ENCODE measurements around the gene SCD5.

Gene SCD5

DNA sequence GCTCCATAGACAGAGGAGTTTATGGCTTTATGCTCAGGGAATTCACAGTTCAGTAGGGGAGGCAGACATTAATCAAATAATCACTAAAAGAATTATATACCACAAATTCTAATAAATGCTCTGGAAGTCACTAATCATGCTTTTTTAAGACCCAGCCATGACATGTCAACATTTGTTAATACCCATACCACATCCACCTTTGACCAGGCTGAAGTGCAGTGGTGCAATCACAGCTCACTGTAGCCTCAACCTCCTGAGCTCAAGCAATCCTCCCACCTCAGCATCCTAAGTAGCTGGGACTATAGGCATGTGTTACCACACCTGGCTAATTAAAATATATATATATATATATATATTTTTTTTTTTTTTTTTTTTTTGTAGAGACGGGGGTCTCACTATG is 12.8 kb upstream of the SCD5 start (continued):
- TF ChIP-seq, protein P1, sequence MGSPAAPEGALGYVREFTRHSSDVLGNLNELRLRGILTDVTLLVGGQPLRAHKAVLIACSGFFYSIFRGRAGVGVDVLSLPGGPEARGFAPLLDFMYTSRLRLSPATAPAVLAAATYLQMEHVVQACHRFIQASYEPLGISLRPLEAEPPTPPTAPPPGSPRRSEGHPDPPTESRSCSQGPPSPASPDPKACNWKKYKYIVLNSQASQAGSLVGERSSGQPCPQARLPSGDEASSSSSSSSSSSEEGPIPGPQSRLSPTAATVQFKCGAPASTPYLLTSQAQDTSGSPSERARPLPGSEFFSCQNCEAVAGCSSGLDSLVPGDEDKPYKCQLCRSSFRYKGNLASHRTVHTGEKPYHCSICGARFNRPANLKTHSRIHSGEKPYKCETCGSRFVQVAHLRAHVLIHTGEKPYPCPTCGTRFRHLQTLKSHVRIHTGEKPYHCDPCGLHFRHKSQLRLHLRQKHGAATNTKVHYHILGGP (tag by site-specific recombination; IDR thresholded peaks at IDR 0.05): no peak
- TF ChIP-seq ZNF571 (tag by site-specific recombination; IDR thresholded peaks at IDR 0.05) (no peak), ZNF416 (tag by site-specific recombination; IDR thresholded peaks at IDR 0.05) (no peak), ZNF791 (tag by site-specific recombination; IDR thresholded peaks at IDR 0.05) (no peak), ZSCAN16 (tag by site-specific recombination; IDR thresholded peaks at IDR 0.05) (no peak)

GRCh38 chr4:82810176-82810575 is 11.6 kb upstream of the SCD5 start:
- ChIA-PET CTCF (interaction anchor here (1.3 kb wide), 1 partner anchor 71 kb away, joined by 3 read pairs; no protein-coding TSS in a partner anchor), POLR2A (no interaction called here)
- TF ChIP-seq ZNF16 (tag by site-specific recombination; IDR thresholded peaks at IDR 0.05; ENCODE audit: low read depth) (no peak), ZFP41 (tag by site-specific recombination; IDR thresholded peaks at IDR 0.05; ENCODE audit: borderline replicate concordance) (no peak), SP7 (tag by site-specific recombination; IDR thresholded peaks at IDR 0.05) (no peak), GLI2 (tag by site-specific recombination; IDR thresholded peaks at IDR 0.05; ENCODE audit: borderline replicate concordance, low read depth) (no peak), ZNF548 (tag by site-specific recombination; IDR thresholded peaks at IDR 0.05) (no peak), KLF8 (tag by site-specific recombination; IDR thresholded peaks at IDR 0.05) (no peak), ZNF768 (tag by site-specific recombination; IDR thresholded peaks at IDR 0.05) (no peak), ZNF530 (tag by site-specific recombination; IDR thresholded peaks at IDR 0.05; ENCODE audit: low read depth) (no peak)

GRCh38 chr4:82809619-82810018 is 11.0 kb upstream of the SCD5 start:
- ChIA-PET CTCF (no interaction called here), POLR2A (no interaction called here)
- Histone ChIP-seq H3K27ac (ENCODE audit: extremely low read depth, low read depth, low read length) (no peak overlapping the region), H3K4me1 (ENCODE audit: control insufficient read depth, insufficient read depth, low read length) (no peaks in the 10 kb centered on the region), H3K36me3 (ENCODE audit: control insufficient read depth in 2 of 2, insufficient read depth in 1 of 2, low read length in 2 of 2) (no peaks in the 10 kb centered on the region), H3K9me3 (ENCODE audit: control insufficient read depth, insufficient read depth, low read depth, low read length) (no peaks in the 10 kb centered on the region), H3K4me3 (ENCODE audit: low read depth, low read length) (no peak overlapping the region)
- TF ChIP-seq ZNF140 (tag by site-specific recombination; IDR thresholded peaks at IDR 0.05) (no peak), ZNF426 (tag by site-specific recombination; IDR thresholded peaks at IDR 0.05) (no peak), ZNF639 (tag by site-specific recombination; IDR thresholded peaks at IDR 0.05) (no peak), ZNF266 (tag by site-specific recombination; IDR thresholded peaks at IDR 0.05; ENCODE audit: low read depth) (no peak), ZNF311 (tag by site-specific recombination; IDR thresholded peaks at IDR 0.05; ENCODE audit: borderline replicate concordance) (no peak), ZNF133 (tag by site-specific recombination; IDR thresholded peaks at IDR 0.05) (no peak), ATF2 (tag by site-specific recombination; IDR thresholded peaks at IDR 0.05; ENCODE audit: low read depth) (no peak), ZFHX2 (tag by site-specific recombination; conservative IDR thresholded peaks at IDR 0.05) (no peak), ZNF670 (tag by site-specific recombination; IDR thresholded peaks at IDR 0.05; ENCODE audit: low read depth) (no peak), ZNF571 (tag by site-specific recombination; IDR thresholded peaks at IDR 0.05) (no peak), HOXD13 (CRISPR knock-in tag; IDR thresholded peaks at IDR 0.05; ENCODE audit: borderline replicate concordance) (no peak), EGR2 (tag by site-specific recombination; IDR thresholded peaks at IDR 0.05; ENCODE audit: low read depth) (no peak), ZBTB44 (tag by site-specific recombination; IDR thresholded peaks at IDR 0.05) (no peak)
- TF ChIP-seq, protein P2, sequence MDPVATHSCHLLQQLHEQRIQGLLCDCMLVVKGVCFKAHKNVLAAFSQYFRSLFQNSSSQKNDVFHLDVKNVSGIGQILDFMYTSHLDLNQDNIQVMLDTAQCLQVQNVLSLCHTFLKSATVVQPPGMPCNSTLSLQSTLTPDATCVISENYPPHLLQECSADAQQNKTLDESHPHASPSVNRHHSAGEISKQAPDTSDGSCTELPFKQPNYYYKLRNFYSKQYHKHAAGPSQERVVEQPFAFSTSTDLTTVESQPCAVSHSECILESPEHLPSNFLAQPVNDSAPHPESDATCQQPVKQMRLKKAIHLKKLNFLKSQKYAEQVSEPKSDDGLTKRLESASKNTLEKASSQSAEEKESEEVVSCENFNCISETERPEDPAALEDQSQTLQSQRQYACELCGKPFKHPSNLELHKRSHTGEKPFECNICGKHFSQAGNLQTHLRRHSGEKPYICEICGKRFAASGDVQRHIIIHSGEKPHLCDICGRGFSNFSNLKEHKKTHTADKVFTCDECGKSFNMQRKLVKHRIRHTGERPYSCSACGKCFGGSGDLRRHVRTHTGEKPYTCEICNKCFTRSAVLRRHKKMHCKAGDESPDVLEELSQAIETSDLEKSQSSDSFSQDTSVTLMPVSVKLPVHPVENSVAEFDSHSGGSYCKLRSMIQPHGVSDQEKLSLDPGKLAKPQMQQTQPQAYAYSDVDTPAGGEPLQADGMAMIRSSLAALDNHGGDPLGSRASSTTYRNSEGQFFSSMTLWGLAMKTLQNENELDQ (tag by site-specific recombination; IDR thresholded peaks at IDR 0.05; ENCODE audit: low read depth): no peak

More at GRCh38 chr4:82810176-82810575, 11.6 kb upstream of the SCD5 start:
- no peaks in the 10 kb centered on the region for H3K4me1 ChIP-seq (ENCODE audit: control insufficient read depth, insufficient read depth, low read length)
- H3K9me3 ChIP-seq (ENCODE audit: control insufficient read depth, insufficient read depth, low read depth, low read length): no peaks in the 10 kb centered on the region
- no peak overlapping the region for H3K27ac ChIP-seq (ENCODE audit: extremely low read depth, low read depth, low read length)
- no peak overlapping the region for H3K4me3 ChIP-seq (ENCODE audit: low read depth, low read length)
- no peaks in the 10 kb centered on the region for H3K36me3 ChIP-seq (ENCODE audit: control insufficient read depth in 2 of 2, insufficient read depth in 1 of 2, low read length in 2 of 2)
